Activated CD4-positive, alpha-beta T cell treated with anti-CD3 and anti-CD28 coated beads, Interleukin-2, amount 50 U/mL, for 16 hours (primary cell): ENCODE data around the gene UBALD2.
"Not testable (repeated sequence)": the region's sequence is repeated elsewhere in the genome, so short reads cannot be mapped to it uniquely, and the experiment has no call there.

Experiments
- DNase-seq: peaks from one replicate; pipeline ENCODE4 v3.0.0-alpha.2; 2020

Gene UBALD2

GRCh38 chr17:76246080-76247066 is 18.8 kb upstream of the UBALD2 start:
- DNase-seq, result peak; percentile 97

- no peak for DNase-seq
Observed at GRCh38 chr17:76247304-76247703, 17.8 kb upstream of the UBALD2 start.

GRCh38 chr17:76248013-76248782 is 16.9 kb upstream of the UBALD2 start:
- DNase-seq, result no peak

GRCh38 chr17:76250141-76250540 is 15.0 kb upstream of the UBALD2 start:
- DNase-seq, result no peak

- no peak for DNase-seq
Observed at GRCh38 chr17:76251478-76252039, 13.6 kb upstream of the UBALD2 start.

- peak; percentile 75 for DNase-seq
Observed at GRCh38 chr17:76252040-76252954, 12.9 kb upstream of the UBALD2 start.

- DNase-seq, result not testable (repeated sequence)
Observed at GRCh38 chr17:76252967-76253766, 12.0 kb upstream of the UBALD2 start.

GRCh38 chr17:76253841-76254240 is 11.3 kb upstream of the UBALD2 start:
- no peak for DNase-seq

GRCh38 chr17:76254275-76254674 is 10.9 kb upstream of the UBALD2 start:
- no peak for DNase-seq

- no peak for DNase-seq
Observed at GRCh38 chr17:76255801-76256429, 9.2 kb upstream of the UBALD2 start.

GRCh38 chr17:76256430-76257050 is 8.6 kb upstream of the UBALD2 start:
- DNase-seq, result peak; percentile 70

GRCh38 chr17:76260220-76260619 is 4.9 kb upstream of the UBALD2 start:
- DNase-seq, result no peak

GRCh38 chr17:76260669-76261068 is 4.5 kb upstream of the UBALD2 start:
- no peak for DNase-seq

GRCh38 chr17:76261421-76262215 is 3.5 kb upstream of the UBALD2 start:
- peak; percentile 65 for DNase-seq

- DNase-seq, result peak; percentile 53
Observed at GRCh38 chr17:76262732-76263344, 2.3 kb upstream of the UBALD2 start.

GRCh38 chr17:76263896-76264295 is 1.3 kb upstream of the UBALD2 start:
- DNase-seq, result no peak

GRCh38 chr17:76264425-76264754 is 758 bp upstream of the UBALD2 start:
- DNase-seq, result no peak

GRCh38 chr17:76265624-76266243 is 586 bp downstream of the UBALD2 start:
- peak; percentile 54 for DNase-seq
